GM18870 (cell line): Measurements from ENCODE around the gene PACRG.
"Not testable (repeated sequence)": the region's sequence is repeated elsewhere in the genome, so short reads cannot be mapped to it uniquely, and the experiment has no call there.

Experiments
- ATAC-seq: cut with Tn5 transposase; IDR thresholded peaks from one replicate; pipeline ENCODE4 v1.9.1; 2021; ENCODE audit warnings: moderate library complexity; ENCODE audit not compliant: unreplicated experiment

Gene PACRG

GRCh38 chr6:162983234-162983633 is 255.5 kb downstream of the PACRG start:
- not testable (repeated sequence) for ATAC-seq

GRCh38 chr6:162998777-162999176 is 271.0 kb downstream of the PACRG start:
- no peak for ATAC-seq

GRCh38 chr6:162999575-163000285 is 272.0 kb downstream of the PACRG start:
- ATAC-seq = no peak

GRCh38 chr6:163001330-163001729 is 273.6 kb downstream of the PACRG start:
- peak; percentile 99 for ATAC-seq

- no peak for ATAC-seq
These were observed 280.4 kb downstream of the PACRG start for GRCh38 chr6:163008186-163008585.

- no peak for ATAC-seq
These were observed 280.9 kb downstream of the PACRG start for GRCh38 chr6:163008626-163009025.

GRCh38 chr6:163010145-163010544 is 282.4 kb downstream of the PACRG start:
- ATAC-seq = no peak

GRCh38 chr6:163014736-163015135 is 287.0 kb downstream of the PACRG start:
- no peak for ATAC-seq

GRCh38 chr6:163017801-163018200 is 290.0 kb downstream of the PACRG start:
- ATAC-seq = no peak

GRCh38 chr6:163019926-163020325 is 292.2 kb downstream of the PACRG start:
- ATAC-seq = no peak

GRCh38 chr6:163021054-163021453 is 293.3 kb downstream of the PACRG start:
- no peak for ATAC-seq

- no peak for ATAC-seq
These were observed 295.9 kb downstream of the PACRG start for GRCh38 chr6:163023700-163024099.

- no peak for ATAC-seq
These were observed 299.1 kb downstream of the PACRG start for GRCh38 chr6:163026893-163027292.

GRCh38 chr6:163030980-163031379 is 303.2 kb downstream of the PACRG start:
- no peak for ATAC-seq

GRCh38 chr6:163031931-163032330 is 304.2 kb downstream of the PACRG start:
- ATAC-seq = no peak

GRCh38 chr6:163036160-163036645 is 308.4 kb downstream of the PACRG start:
- ATAC-seq = no peak

GRCh38 chr6:163038317-163038716 is 310.5 kb downstream of the PACRG start:
- no peak for ATAC-seq

GRCh38 chr6:163048345-163048744 is 320.6 kb downstream of the PACRG start:
- ATAC-seq = no peak

- ATAC-seq = no peak
These were observed 326.0 kb downstream of the PACRG start for GRCh38 chr6:163053667-163054344.

GRCh38 chr6:163054641-163055040 is 326.9 kb downstream of the PACRG start:
- ATAC-seq = no peak

GRCh38 chr6:163057260-163057659 is 329.5 kb downstream of the PACRG start:
- no peak for ATAC-seq

- no peak for ATAC-seq
These were observed 335.0 kb downstream of the PACRG start for GRCh38 chr6:163062790-163063189.
